Astrocyte (in vitro differentiated cells and primary cell): ENCODE data around the gene WDR7. TPM values are rescaled to one million over a fixed set of nuclear protein-coding genes. Genes with fewer than 3 reads are reported as not detected.

Experiments used
- DNase-seq: peaks from one replicate; pipeline ENCODE4 v3.0.0-alpha.2; 2010; ENCODE audit warnings: low read depth
- FAIRE-seq: peaks from 2 replicates; lab custom pipeline; 2011; peaks lifted over from hg19 to GRCh38; lab: Jason Lieb, UNC
- H2AFZ ChIP-seq: 2 replicates; pipeline ENCODE4 v1.6.0; 2012; ENCODE audit warnings: low read depth, low read length, inconsistent platforms
- H3K27ac ChIP-seq: 2 replicates; pipeline ENCODE4 v1.5.1; 2011; ENCODE audit warnings: low read depth, low read length, inconsistent platforms
- H3K27me3 ChIP-seq: 2 replicates; pipeline ENCODE4 v1.6.0; 2011; ENCODE audit warnings: low read length, inconsistent platforms; ENCODE audit not compliant: insufficient read depth
- H3K36me3 ChIP-seq: 2 replicates; pipeline ENCODE4 v1.5.1; 2011; ENCODE audit warnings: low read length, inconsistent platforms; ENCODE audit not compliant: insufficient read depth
- H3K4me1 ChIP-seq: 2 replicates; pipeline ENCODE4 v1.5.1; 2011; ENCODE audit warnings: low read length, inconsistent platforms; ENCODE audit not compliant: insufficient read depth
- H3K4me2 ChIP-seq: 2 replicates; pipeline ENCODE4 v1.6.0; 2012; ENCODE audit warnings: low read length, inconsistent platforms
- H3K4me3 ChIP-seq: 2 replicates; pipeline ENCODE4 v1.5.1; 2011; ENCODE audit warnings: low read depth, mild to moderate bottlenecking, low read length, inconsistent platforms; ENCODE audit not compliant: insufficient read depth
- H3K79me2 ChIP-seq: 2 replicates; pipeline ENCODE4 v1.6.0; 2012; ENCODE audit warnings: mild to moderate bottlenecking, low read length, inconsistent platforms; ENCODE audit not compliant: insufficient read depth
- H3K9ac ChIP-seq: 2 replicates; pipeline ENCODE4 v1.6.0; 2012; ENCODE audit warnings: mild to moderate bottlenecking, low read length, inconsistent platforms
- H3K9me3 ChIP-seq: 2 replicates; pipeline ENCODE4 v1.5.1; 2012; ENCODE audit warnings: low read depth, mild to moderate bottlenecking, low read length, inconsistent platforms; ENCODE audit not compliant: insufficient read depth
- H4K20me1 ChIP-seq: 2 replicates; pipeline ENCODE4 v1.6.0; 2012; ENCODE audit warnings: low read length, inconsistent platforms; ENCODE audit not compliant: insufficient read depth
- H3K27ac Mint-ChIP-seq: one replicate; pipeline ENCODE4 v1.8.0; 2021; ENCODE audit warnings: mild to moderate bottlenecking, mixed read lengths; ENCODE audit not compliant: unreplicated experiment
- H3K27me3 Mint-ChIP-seq: one replicate; pipeline ENCODE4 v1.8.0; 2021; ENCODE audit warnings: low read depth, mixed read lengths; ENCODE audit not compliant: unreplicated experiment
- H3K36me3 Mint-ChIP-seq: one replicate; pipeline ENCODE4 v1.8.0; 2021; ENCODE audit warnings: low read depth, mixed read lengths; ENCODE audit not compliant: unreplicated experiment
- H3K4me1 Mint-ChIP-seq: one replicate; pipeline ENCODE4 v1.8.0; 2021; ENCODE audit warnings: low read depth, mixed read lengths; ENCODE audit not compliant: unreplicated experiment
- H3K4me3 Mint-ChIP-seq: one replicate; pipeline ENCODE4 v1.8.0; 2021; ENCODE audit warnings: mild to moderate bottlenecking, moderate library complexity, mixed read lengths; ENCODE audit not compliant: unreplicated experiment
- H3K9me3 Mint-ChIP-seq: one replicate; pipeline ENCODE4 v1.8.0; 2021; ENCODE audit warnings: mild to moderate bottlenecking, mixed read lengths; ENCODE audit not compliant: unreplicated experiment
- EZH2 ChIP-seq: IDR thresholded peaks from 2 replicates; pipeline ENCODE4 v1.6.1; 2012; ENCODE audit warnings: mild to moderate bottlenecking, low read length, inconsistent platforms; ENCODE audit not compliant: insufficient read depth
- total RNA-seq: library from RNA; stranded (reverse); gene quantifications from 2 replicates; pipeline ENCODE4 v1.2.1, GENCODE V29; 2021
- TF ChIP-seq, protein P1 (sequence below): IDR thresholded peaks from 2 replicates; pipeline ENCODE4 v1.5.1; 2011; ENCODE audit warnings: low read depth, mild to moderate bottlenecking, inconsistent platforms, low read length, moderate library complexity; ENCODE audit not compliant: insufficient read depth

WDR7 gene
- total RNA-seq, 1 donor from 2014 or later, result 16.9 TPM

DNA sequence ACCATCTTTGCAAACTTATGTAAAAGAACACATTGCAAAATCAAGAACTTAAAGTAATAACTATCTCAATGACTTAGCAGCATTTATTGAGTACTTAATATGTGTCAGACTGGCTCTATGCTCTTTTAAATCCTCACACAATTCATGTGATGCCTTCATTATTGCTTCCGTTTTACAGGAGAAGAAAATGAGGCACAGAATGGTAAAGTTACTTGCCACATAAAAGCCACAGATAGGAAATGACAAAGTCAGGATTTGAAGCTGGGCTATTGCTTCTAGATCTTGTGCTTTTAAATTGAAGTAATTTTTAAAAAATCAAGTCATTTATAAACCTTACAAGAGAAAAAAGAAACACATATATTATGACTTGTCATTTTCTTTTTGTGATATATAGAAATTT lies 174.2 kb downstream of the WDR7 start:
- no peak overlapping the region for H3K27ac Mint-ChIP-seq
- TF ChIP-seq, protein P1, sequence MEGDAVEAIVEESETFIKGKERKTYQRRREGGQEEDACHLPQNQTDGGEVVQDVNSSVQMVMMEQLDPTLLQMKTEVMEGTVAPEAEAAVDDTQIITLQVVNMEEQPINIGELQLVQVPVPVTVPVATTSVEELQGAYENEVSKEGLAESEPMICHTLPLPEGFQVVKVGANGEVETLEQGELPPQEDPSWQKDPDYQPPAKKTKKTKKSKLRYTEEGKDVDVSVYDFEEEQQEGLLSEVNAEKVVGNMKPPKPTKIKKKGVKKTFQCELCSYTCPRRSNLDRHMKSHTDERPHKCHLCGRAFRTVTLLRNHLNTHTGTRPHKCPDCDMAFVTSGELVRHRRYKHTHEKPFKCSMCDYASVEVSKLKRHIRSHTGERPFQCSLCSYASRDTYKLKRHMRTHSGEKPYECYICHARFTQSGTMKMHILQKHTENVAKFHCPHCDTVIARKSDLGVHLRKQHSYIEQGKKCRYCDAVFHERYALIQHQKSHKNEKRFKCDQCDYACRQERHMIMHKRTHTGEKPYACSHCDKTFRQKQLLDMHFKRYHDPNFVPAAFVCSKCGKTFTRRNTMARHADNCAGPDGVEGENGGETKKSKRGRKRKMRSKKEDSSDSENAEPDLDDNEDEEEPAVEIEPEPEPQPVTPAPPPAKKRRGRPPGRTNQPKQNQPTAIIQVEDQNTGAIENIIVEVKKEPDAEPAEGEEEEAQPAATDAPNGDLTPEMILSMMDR, result no peak
- no peak for TF ChIP-seq EZH2
- FAIRE-seq, result no peak

DNA sequence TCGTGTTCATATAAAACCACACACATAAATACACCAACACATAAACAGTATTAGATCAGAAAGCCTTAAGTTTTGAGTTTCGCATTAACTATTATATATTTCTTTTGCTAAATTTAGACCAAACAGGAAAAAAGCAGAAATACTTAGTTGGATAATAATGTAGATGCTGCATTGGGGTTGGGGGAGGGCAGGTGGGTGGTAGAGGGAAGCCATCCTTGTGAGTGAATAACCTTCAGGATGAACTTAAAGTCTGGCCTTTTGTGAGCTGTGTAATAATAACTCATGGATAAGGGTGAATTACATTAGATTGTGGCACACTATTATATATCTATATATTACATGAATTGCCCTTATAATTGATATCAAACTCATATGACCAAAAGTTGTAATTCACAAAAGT lies 174.7 kb downstream of the WDR7 start:
- Histone ChIP-seq H3K4me1 (no peaks in the 10 kb centered on the region), H3K27me3 (no peaks in the 10 kb centered on the region), H3K36me3 (no peaks in the 10 kb centered on the region), H3K4me2 (no peak overlapping the region), H3K9ac (no peak overlapping the region), H3K9me3 (no peaks in the 10 kb centered on the region), H3K79me2 (no peaks in the 10 kb centered on the region), H4K20me1 (no peaks in the 10 kb centered on the region), H2AFZ (no peak overlapping the region), H3K27ac (no peak overlapping the region), H3K4me3 (no peak overlapping the region)
- Mint-ChIP-seq H3K9me3 (no peaks in the 10 kb centered on the region), H3K27ac (no peak overlapping the region), H3K4me1 (peaks cover under 1% of the 10 kb centered on the region), H3K4me3 (no peak overlapping the region), H3K27me3 (no peaks in the 10 kb centered on the region), H3K36me3 (no peaks in the 10 kb centered on the region)
- TF ChIP-seq EZH2, result no peak
- TF ChIP-seq, protein P1, result no peak
- DNase-seq (no peak), FAIRE-seq (no peak)

More for the DNA sequence above, 174.2 kb downstream of the WDR7 start:
- Histone ChIP-seq H3K27me3 (no peaks in the 10 kb centered on the region), H3K4me1 (no peaks in the 10 kb centered on the region), H3K9ac (no peak overlapping the region), H3K9me3 (no peaks in the 10 kb centered on the region), H4K20me1 (no peaks in the 10 kb centered on the region), H3K36me3 (no peaks in the 10 kb centered on the region), H3K4me2 (no peak overlapping the region), H2AFZ (no peak overlapping the region), H3K79me2 (no peaks in the 10 kb centered on the region), H3K27ac (no peak overlapping the region), H3K4me3 (no peak overlapping the region)
- DNase-seq, result no peak
- Mint-ChIP-seq H3K27me3 (no peaks in the 10 kb centered on the region), H3K36me3 (no peaks in the 10 kb centered on the region), H3K9me3 (no peaks in the 10 kb centered on the region), H3K4me1 (no peaks in the 10 kb centered on the region), H3K4me3 (no peak overlapping the region)

DNA sequence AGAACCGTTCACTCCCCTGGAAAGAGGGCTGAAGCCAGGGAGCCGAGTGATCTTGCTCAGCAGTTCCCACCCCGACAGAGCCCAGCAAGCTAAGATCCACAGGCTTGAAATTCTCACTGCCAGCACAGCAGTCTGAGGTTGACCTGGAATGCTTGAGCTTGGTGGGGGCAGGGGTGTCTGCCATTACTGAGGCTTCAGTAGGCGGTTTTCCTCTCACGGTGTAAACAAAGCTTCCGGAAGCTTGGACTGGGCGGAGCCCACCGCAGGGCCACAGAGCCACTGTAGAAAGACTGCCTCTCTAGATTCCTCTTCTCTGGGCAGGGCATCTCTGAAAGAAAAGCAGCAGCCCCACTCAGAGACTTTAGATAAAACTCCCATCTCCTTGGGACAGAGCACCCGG lies 180.8 kb downstream of the WDR7 start:
- Histone ChIP-seq H3K36me3 (no peaks in the 10 kb centered on the region), H3K79me2 (no peaks in the 10 kb centered on the region), H3K4me2 (peak overlapping the region; percentile 33), H4K20me1 (no peaks in the 10 kb centered on the region), H3K4me1 (no peaks in the 10 kb centered on the region), H3K27ac (no peak overlapping the region), H3K27me3 (no peaks in the 10 kb centered on the region), H3K9me3 (no peaks in the 10 kb centered on the region), H3K9ac (no peak overlapping the region), H2AFZ (no peak overlapping the region), H3K4me3 (no peak overlapping the region)
- TF ChIP-seq, protein P1, result no peak
- no peak for TF ChIP-seq EZH2
- peaks cover 12% of the 10 kb centered on the region for H3K4me1 Mint-ChIP-seq
- H3K36me3 Mint-ChIP-seq, result no peaks in the 10 kb centered on the region
- DNase-seq (peak; percentile 55), FAIRE-seq (no peak)
- H3K27me3 Mint-ChIP-seq, result no peaks in the 10 kb centered on the region
- H3K9me3 Mint-ChIP-seq, result no peaks in the 10 kb centered on the region
- no peak overlapping the region for H3K4me3 Mint-ChIP-seq
- H3K27ac Mint-ChIP-seq, result peak overlapping the region; percentile 93
